B cell (primary cell): ENCODE measurements around the gene ACACB.

Experiments used
- EZH2 ChIP-seq: IDR thresholded peaks from 2 replicates; pipeline ENCODE4 v1.6.1; 2012; ENCODE audit warnings: borderline replicate concordance, low read depth, mild to moderate bottlenecking, moderate library complexity, low read length; ENCODE audit not compliant: insufficient read depth, poor library complexity, severe bottlenecking
- TF ChIP-seq, protein P1 (sequence below): fragments of 200-600 bp; IDR thresholded peaks from one replicate; pipeline ENCODE4 v1.8.0; 2022; ENCODE audit warnings: antibody characterized with exemption, mild to moderate bottlenecking

DNA sequence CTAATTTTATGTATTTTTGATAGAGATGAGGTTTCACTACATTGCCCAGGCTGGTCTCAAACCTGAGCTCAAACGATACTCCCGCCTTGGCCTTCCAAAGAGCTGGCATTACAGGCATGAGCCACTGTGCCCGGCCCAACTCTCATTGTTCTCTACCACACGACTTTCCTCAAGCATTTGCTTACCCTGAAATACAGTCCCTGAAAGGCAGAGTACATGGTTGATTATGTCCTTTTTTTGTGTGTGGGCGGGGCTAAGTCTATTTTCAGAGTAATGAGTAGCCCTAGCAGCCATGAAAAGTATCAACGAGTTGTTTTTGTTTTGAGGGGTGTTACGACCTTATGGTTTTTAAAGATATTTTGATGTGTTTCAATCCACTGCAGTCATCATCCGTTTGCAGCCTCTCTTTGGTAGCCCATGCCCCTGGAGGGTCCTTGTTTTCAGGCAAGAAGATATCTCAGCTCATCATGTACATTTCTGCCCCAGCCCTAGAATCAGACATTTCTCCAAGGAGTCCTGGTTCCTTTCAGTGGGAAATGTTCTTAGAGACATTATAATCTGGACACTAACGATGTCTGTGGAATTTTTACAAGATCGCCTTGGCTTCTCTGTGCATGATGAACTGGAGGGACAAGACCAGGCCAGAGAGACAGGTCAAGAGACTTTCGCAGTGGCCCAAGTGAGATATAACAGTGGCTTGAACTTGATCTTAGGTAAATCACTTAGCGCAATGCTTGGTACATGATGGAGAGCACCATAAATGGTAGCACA, 8.7 kb downstream of the ACACB start:
- TF ChIP-seq, protein P1, sequence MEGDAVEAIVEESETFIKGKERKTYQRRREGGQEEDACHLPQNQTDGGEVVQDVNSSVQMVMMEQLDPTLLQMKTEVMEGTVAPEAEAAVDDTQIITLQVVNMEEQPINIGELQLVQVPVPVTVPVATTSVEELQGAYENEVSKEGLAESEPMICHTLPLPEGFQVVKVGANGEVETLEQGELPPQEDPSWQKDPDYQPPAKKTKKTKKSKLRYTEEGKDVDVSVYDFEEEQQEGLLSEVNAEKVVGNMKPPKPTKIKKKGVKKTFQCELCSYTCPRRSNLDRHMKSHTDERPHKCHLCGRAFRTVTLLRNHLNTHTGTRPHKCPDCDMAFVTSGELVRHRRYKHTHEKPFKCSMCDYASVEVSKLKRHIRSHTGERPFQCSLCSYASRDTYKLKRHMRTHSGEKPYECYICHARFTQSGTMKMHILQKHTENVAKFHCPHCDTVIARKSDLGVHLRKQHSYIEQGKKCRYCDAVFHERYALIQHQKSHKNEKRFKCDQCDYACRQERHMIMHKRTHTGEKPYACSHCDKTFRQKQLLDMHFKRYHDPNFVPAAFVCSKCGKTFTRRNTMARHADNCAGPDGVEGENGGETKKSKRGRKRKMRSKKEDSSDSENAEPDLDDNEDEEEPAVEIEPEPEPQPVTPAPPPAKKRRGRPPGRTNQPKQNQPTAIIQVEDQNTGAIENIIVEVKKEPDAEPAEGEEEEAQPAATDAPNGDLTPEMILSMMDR, result no peak
- no peak for TF ChIP-seq EZH2
